H9 (cell line): ENCODE data around the gene TSHZ1. TPM values are rescaled to one million over a fixed set of nuclear protein-coding genes. Genes with fewer than 3 reads are reported as not detected.

Source experiments
- DNase-seq: peaks from one replicate; pipeline ENCODE4 v3.0.0-alpha.2; 2017
- H2AFZ ChIP-seq: one replicate; pipeline ENCODE4 v1.6.1; 2013; ENCODE audit warnings: mild to moderate bottlenecking, low read length, control low read depth, moderate library complexity
- H2AK5ac ChIP-seq: 2 replicates; pipeline ENCODE4 v1.6.1; 2013; ENCODE audit warnings: low read length, control low read depth, mixed read lengths; ENCODE audit not compliant: insufficient read length
- H2BK120ac ChIP-seq: one replicate; pipeline ENCODE4 v1.6.1; 2013; ENCODE audit warnings: low read depth, mild to moderate bottlenecking, low read length, control low read depth, inconsistent platforms; ENCODE audit not compliant: poor library complexity, severe bottlenecking
- H2BK12ac ChIP-seq: 2 replicates; pipeline ENCODE4 v1.6.1; 2013; ENCODE audit warnings: low read length, control low read depth, mixed read lengths, low read depth; ENCODE audit not compliant: insufficient read length
- H2BK15ac ChIP-seq: 2 replicates; pipeline ENCODE4 v1.6.1; 2013; ENCODE audit warnings: low read depth, low read length, control low read depth
- H2BK20ac ChIP-seq: one replicate; pipeline ENCODE4 v1.6.1; 2013; ENCODE audit warnings: low read depth, mild to moderate bottlenecking, low read length, control low read depth, inconsistent platforms; ENCODE audit not compliant: poor library complexity, severe bottlenecking
- H2BK5ac ChIP-seq: 2 replicates; pipeline ENCODE4 v1.6.1; 2013; ENCODE audit warnings: low read length, control low read depth, mixed read lengths; ENCODE audit not compliant: insufficient read length
- H3K14ac ChIP-seq: 2 replicates; pipeline ENCODE4 v1.6.1; 2013; ENCODE audit warnings: low read length, control low read depth; ENCODE audit not compliant: insufficient read depth
- H3K18ac ChIP-seq: 2 replicates; pipeline ENCODE4 v1.6.1; 2013; ENCODE audit warnings: low read depth, mild to moderate bottlenecking, mixed read lengths, low read length, control low read depth; ENCODE audit not compliant: insufficient read length
- H3K23ac ChIP-seq: 2 replicates; pipeline ENCODE4 v1.6.1; 2013; ENCODE audit warnings: low read length, control low read depth, mixed read lengths, low read depth; ENCODE audit not compliant: insufficient read length
- H3K23me2 ChIP-seq: 2 replicates; pipeline ENCODE4 v1.6.1; 2013; ENCODE audit warnings: low read depth, mild to moderate bottlenecking, mixed read lengths, low read length, control low read depth; ENCODE audit not compliant: insufficient read length, poor library complexity, severe bottlenecking
- H3K27ac ChIP-seq: 2 replicates; pipeline ENCODE4 v1.5.1; 2013; ENCODE audit warnings: low read length, control low read depth, mixed read lengths, low read depth; ENCODE audit not compliant: insufficient read length
- H3K27me3 ChIP-seq: 2 replicates; pipeline ENCODE4 v1.6.1; 2013; ENCODE audit warnings: low read length, control low read depth, inconsistent platforms; ENCODE audit not compliant: insufficient read depth
- H3K4ac ChIP-seq: 2 replicates; pipeline ENCODE4 v1.6.1; 2013; ENCODE audit warnings: low read depth, mild to moderate bottlenecking, control low read depth, inconsistent platforms, low read length, moderate library complexity
- H3K4me1 ChIP-seq: 2 replicates; pipeline ENCODE4 v1.6.1; 2013; ENCODE audit warnings: low read length, control low read depth, inconsistent platforms; ENCODE audit not compliant: insufficient read depth
- H3K4me2 ChIP-seq: 2 replicates; pipeline ENCODE4 v1.6.1; 2013; ENCODE audit warnings: low read length, control low read depth, mixed read lengths; ENCODE audit not compliant: insufficient read length, insufficient read depth
- H3K56ac ChIP-seq: 2 replicates; pipeline ENCODE4 v1.6.1; 2013; ENCODE audit warnings: low read depth, mild to moderate bottlenecking, mixed read lengths, low read length, control low read depth; ENCODE audit not compliant: insufficient read length
- H3K79me1 ChIP-seq: 2 replicates; pipeline ENCODE4 v1.6.1; 2013; ENCODE audit warnings: low read depth, mild to moderate bottlenecking, moderate library complexity, low read length, control low read depth, inconsistent platforms; ENCODE audit not compliant: insufficient read depth, poor library complexity, severe bottlenecking
- H3K79me2 ChIP-seq: 2 replicates; pipeline ENCODE4 v1.6.1; 2013; ENCODE audit warnings: low read length, control low read depth, inconsistent platforms; ENCODE audit not compliant: insufficient read depth
- H3K9ac ChIP-seq: 2 replicates; pipeline ENCODE4 v1.6.1; 2013; ENCODE audit warnings: low read length, control low read depth, mixed read lengths; ENCODE audit not compliant: insufficient read length; ENCODE audit errors: extremely low read depth
- H3K9me3 ChIP-seq: one replicate; pipeline ENCODE4 v1.6.1; 2013; ENCODE audit warnings: low read depth, low read length, inconsistent platforms; ENCODE audit not compliant: control insufficient read depth
- H3T11ph ChIP-seq: one replicate; pipeline ENCODE4 v1.6.1; 2013; ENCODE audit warnings: mild to moderate bottlenecking, low read length, control low read depth, inconsistent platforms
- H4K20me1 ChIP-seq: one replicate; pipeline ENCODE4 v1.6.1; 2013; ENCODE audit not compliant: control insufficient read depth, insufficient read length, insufficient read depth
- H4K5ac ChIP-seq: 2 replicates; pipeline ENCODE4 v1.6.1; 2013; ENCODE audit warnings: low read depth, mild to moderate bottlenecking, mixed read lengths, low read length, control low read depth; ENCODE audit not compliant: insufficient read length
- H4K8ac ChIP-seq: replicated peaks from 2 replicates; pipeline ENCODE4 v1.6.1; 2013; ENCODE audit warnings: low read length, control low read depth, mixed read lengths, low read depth; ENCODE audit not compliant: insufficient read length
- H4K91ac ChIP-seq: 2 replicates; pipeline ENCODE4 v1.6.1; 2013; ENCODE audit warnings: low read depth, mild to moderate bottlenecking, moderate library complexity, mixed read lengths, low read length, control low read depth; ENCODE audit not compliant: insufficient read length
- H3K27ac Mint-ChIP-seq, 3 experiments: 2 replicates in 2 of 3; 3 replicates in 1 of 3; pipeline ENCODE4 v1.8.0; 2020 to 2021; ENCODE audit warnings: mixed read lengths in 3 of 3, mild to moderate bottlenecking in 1 of 3, moderate library complexity in 1 of 3
- H3K27me3 Mint-ChIP-seq: 2 replicates; pipeline ENCODE4 v1.8.0; 2021; ENCODE audit warnings: low read depth, mild to moderate bottlenecking, moderate library complexity, mixed read lengths
- H3K36me3 Mint-ChIP-seq, 3 experiments: 2 replicates in 2 of 3; 3 replicates in 1 of 3; pipeline ENCODE4 v1.8.0; 2020 to 2021; ENCODE audit warnings: low read depth in 3 of 3, mixed read lengths in 3 of 3; ENCODE audit not compliant: insufficient read depth in 1 of 3
- H3K4me1 Mint-ChIP-seq, 2 experiments: 2 replicates each; pipeline ENCODE4 v1.8.0; 2020; ENCODE audit warnings: mixed read lengths in 2 of 2
- H3K4me3 Mint-ChIP-seq, 2 experiments: 2 replicates in 1 of 2; 3 replicates in 1 of 2; pipeline ENCODE4 v1.8.0; 2020 to 2021; ENCODE audit warnings: mild to moderate bottlenecking in 2 of 2, mixed read lengths in 2 of 2, moderate library complexity in 1 of 2
- H3K9me3 Mint-ChIP-seq, 2 experiments: 2 replicates in 1 of 2; 3 replicates in 1 of 2; pipeline ENCODE4 v1.8.0; 2020; ENCODE audit warnings: mild to moderate bottlenecking in 2 of 2, mixed read lengths in 2 of 2, moderate library complexity in 1 of 2
- CTCF ChIP-seq: fragments of 200-600 bp; sonication (generic); conservative IDR thresholded peaks from 3 replicates; pipeline ENCODE4 v1.8.0; 2021; ENCODE audit warnings: antibody characterized with exemption, mild to moderate bottlenecking
- WGBS: extraction: QIAGEN DNeasy Blood & Tissue Kit; methylation state at CpG from one replicate; pipeline ENCODE4 v1.1.7; 2013; ENCODE audit warnings: missing lambda C conversion rate, low lambda C conversion rate, mixed read lengths; ENCODE audit not compliant: insufficient read length; ENCODE audit errors: extremely low coverage; 5-methylcytosine and 5-hydroxymethylcytosine counted together
- total RNA-seq: library from RNA; stranded (reverse); gene quantifications from 2 replicates; pipeline ENCODE4 v1.2.1, GENCODE V29; 2021

TSHZ1 gene
- total RNA-seq, 1 experiment from 2014 or later, result 0.15 TPM

- no peak for DNase-seq
- H2BK5ac ChIP-seq, result no peak overlapping the region
- H3K4me2 ChIP-seq, result no peak overlapping the region
- no peak overlapping the region for H2BK120ac ChIP-seq
- Mint-ChIP-seq H3K27ac (no peak overlapping the region), H3K27me3 (no peaks in the 10 kb centered on the region), H3K9me3 (peaks cover 0 to 3% of the 10 kb centered on the region in 2 experiments; a peak in 3 of 5 replicates), H3K36me3 (no peaks in the 10 kb centered on the region), H3K4me3 (no peak overlapping the region), H3K4me1 (no peaks in the 10 kb centered on the region)
- no CpG with 5 or more reads among the region's 10 CpGs for WGBS
- no peaks in the 10 kb centered on the region for H3K79me2 ChIP-seq
- H3K23me2 ChIP-seq, result no peaks in the 10 kb centered on the region
- no peaks in the 10 kb centered on the region for H3K4me1 ChIP-seq
- no peak overlapping the region for H4K8ac ChIP-seq
- H3K9me3 ChIP-seq, result no peaks in the 10 kb centered on the region
- no peak overlapping the region for H3K18ac ChIP-seq
- H3K4ac ChIP-seq, result no peak overlapping the region
- peaks cover 2% of the 10 kb centered on the region; the same call in 1 of the 2 replicates for H3K27me3 ChIP-seq
- no peaks in the 10 kb centered on the region for H3K79me1 ChIP-seq
- no peak overlapping the region for H2AFZ ChIP-seq
- no peak overlapping the region for H3K9ac ChIP-seq
- H2BK12ac ChIP-seq, result no peak overlapping the region
- no peak overlapping the region for H3T11ph ChIP-seq
- no peaks in the 10 kb centered on the region for H4K20me1 ChIP-seq
- H3K23ac ChIP-seq, result no peak overlapping the region
- no peak overlapping the region for H4K91ac ChIP-seq
- TF ChIP-seq CTCF, result no peak
- no peak overlapping the region for H3K56ac ChIP-seq
- H4K5ac ChIP-seq, result no peak overlapping the region
- no peak overlapping the region for H2AK5ac ChIP-seq
- H2BK15ac ChIP-seq, result no peak overlapping the region
- H3K14ac ChIP-seq, result no peak overlapping the region
- no peak overlapping the region for H2BK20ac ChIP-seq
- no peak overlapping the region for H3K27ac ChIP-seq
Measured at GRCh38 chr18:75238786-75239185, 28.2 kb downstream of the TSHZ1 start.
